Heart left ventricle (tissue), 16 donors: ENCODE data around the gene PIP5K1C. TPM values are rescaled to one million over a fixed set of nuclear protein-coding genes. Genes with fewer than 3 reads are reported as not detected.

ENCODE experiments used
- ATAC-seq, 4 donors: fragments of 200-7000 bp; cut with Tn5 transposase; one replicate each; pipeline ENCODE4 v1.9.1; 2020 to 2022; ENCODE audit warnings: moderate library complexity in 4 of 4, mild to moderate bottlenecking in 3 of 4, moderate number of reproducible peaks in 1 of 4
- DNase-seq, 5 donors: peaks; one replicate each; pipeline ENCODE4 v3.0.0-alpha.2; 2020
- H3K27ac ChIP-seq, 12 donors: fragments of 200-600 bp; sonication (generic) in 4 of 12; one replicate each; pipeline versions ENCODE4 v1.5.0 to v1.8.0; 2016 to 2022; ENCODE audit warnings: mild to moderate bottlenecking in 2 of 12
- H3K27me3 ChIP-seq, 9 donors: fragments of 200-600 bp; sonication (generic) in 2 of 9; one replicate each; pipeline versions ENCODE4 v1.5.1 to v1.8.0; 2016 to 2022; ENCODE audit warnings: mild to moderate bottlenecking in 3 of 9
- H3K36me3 ChIP-seq, 9 donors: fragments of 200-600 bp; sonication (generic) in 2 of 9; one replicate each; pipeline versions ENCODE4 v1.5.0 to v1.8.0; 2018 to 2022; ENCODE audit warnings: mild to moderate bottlenecking in 2 of 9
- H3K4me1 ChIP-seq, 12 donors: fragments of 200-600 bp; sonication (generic) in 4 of 12; one replicate each; pipeline versions ENCODE4 v1.5.0 to v1.8.0; 2016 to 2022; ENCODE audit warnings: mild to moderate bottlenecking in 3 of 12
- H3K4me3 ChIP-seq, 12 donors: fragments of 200-600 bp; sonication (generic) in 4 of 12; one replicate each; pipeline versions ENCODE4 v1.5.0 to v1.8.0; 2017 to 2022; ENCODE audit warnings: mild to moderate bottlenecking in 9 of 12, moderate library complexity in 4 of 12
- H3K9me3 ChIP-seq, 12 donors: fragments of 200-600 bp; sonication (generic) in 4 of 12; one replicate each; pipeline versions ENCODE4 v1.5.0 to v1.8.0; 2016 to 2022; ENCODE audit warnings: mild to moderate bottlenecking in 1 of 12
- CTCF ChIP-seq, 12 donors: fragments of 200-600 bp; sonication (generic) in 4 of 12; IDR thresholded peaks; one replicate each; pipeline versions ENCODE4 v1.5.0 to v1.8.0; 2018 to 2022; ENCODE audit warnings: antibody characterized with exemption in 12 of 12, mild to moderate bottlenecking in 5 of 12
- POLR2A ChIP-seq, 2 donors: fragments of 450-650 bp; IDR thresholded peaks; one replicate each; pipeline ENCODE4 v1.6.1; 2017; ENCODE audit warnings: antibody characterized with exemption in 2 of 2, mild to moderate bottlenecking in 2 of 2, moderate library complexity in 2 of 2
- WGBS, 4 donors: extraction: QIAGEN DNeasy Blood & Tissue Kit in 2 of 4; methylation state at CpG; one replicate each; pipeline versions ENCODE4 v1.1.5 to v1.1.7; 2013 to 2018; 5-methylcytosine and 5-hydroxymethylcytosine counted together
- intact Hi-C, 10 donors: fragments of 100-400 bp; cut with DNase I; formaldehyde crosslinking; loops; one replicate each; pipeline versions ENCODE4 v1.11.1 to v1.14.2; 2022
- polyA plus RNA-seq, 2 donors: library from polyadenylated mRNA; stranded (reverse); fragments of 200-250 nt; gene quantifications; one replicate each; pipeline ENCODE4 v1.2.3, GENCODE V29; 2013
- total RNA-seq, 9 donors: library from RNA; depleted of rRNA in 2 of 9; stranded (reverse); fragments of >200 nt in 2 of 9; fragmentation: NEBNext Ultra II Directional in 3 of 9; extraction: Animal tissue kit (Norgen Biotek cat#: 25700) in 3 of 9; gene quantifications; one replicate each; pipeline versions ENCODE4 v1.1.0 to v1.2.4, GENCODE V29; 2016 to 2023
- donor health status: ischemic (EF 13 %, LVEDD 7.1; RV severe dilation, severe dysfunction).
- donor health status: healthy with polysubstance abuse.
- donor health status: DM: no; HTN: yes; CAD: no.
- donor health status: DM: no; HTN: no; CAD: no.
- donor health status: ischemic (EF 25% LVEDD 6.9; RV normal size, moderate dysfunction).
- donor health status: ischemic (EF 25% LVEDD 5.7; RV mildly dilated, moderate dysfunction).
- donor health status: healthy.
- donor health status: DM: yes; HTN: yes; CAD: no.
- donor health status: ischemic (EF 35%, LVEDD 5.7; RV mildly dilated, moderate dysfunction).
- donor health status: nonischemic (EF 11% LVEDD 7.7; RV severe dilation, severe dysfunction).
- donor health status: DM: yes; HTN: yes; CAD: no.
- donor health status: PGD.
- donor health status: ischemic (EF 29% LVEDD 5.4; RV normal size, mild dysfunction).
- donor health status: nonischemic (EF 23%, LVEDD 6.1; RV moderate dilation, normal function).

PIP5K1C gene
- total and polyA plus RNA-seq, 11 donors, result 23.9 to 56.6 (median 36.3) TPM

- intact Hi-C loops, result no loop called here
- H3K27ac ChIP-seq, result peak overlapping the region; percentile 89 to 100 (median 99)
- WGBS, 4 donors, result 86 to 93% (median 90%) methylated on average over 6 to 8 of the region's 8 CpGs
- no peaks in the 10 kb centered on the region for H3K36me3 ChIP-seq
- ATAC-seq (no peak), DNase-seq (no peak)
- TF ChIP-seq POLR2A (IDR thresholded peaks at IDR 0.05) (no peak), CTCF (IDR thresholded peaks at IDR 0.05) (no peak)
- H3K4me3 ChIP-seq, result no peak overlapping the region
- peaks cover 0 to 67% (median 47%) of the 10 kb centered on the region in 12 donors for H3K4me1 ChIP-seq
- H3K9me3 ChIP-seq, result no peaks in the 10 kb centered on the region
- H3K27me3 ChIP-seq, result no peaks in the 10 kb centered on the region
Observed at GRCh38 chr19:3672575-3672948, 27.7 kb downstream of the PIP5K1C start.

GRCh38 chr19:3671680-3672574 lies 28.3 kb downstream of the PIP5K1C start:
- Histone ChIP-seq H3K27ac (peak overlapping the region; percentile 89 to 100 (median 99)), H3K4me1 (peaks cover 0 to 72% (median 48%) of the 10 kb centered on the region in 12 donors), H3K4me3 (peak overlapping the region in 10 of 12 donors; percentile 20 to 54 (median 42)), H3K36me3 (peaks cover 0 to 2% (median 0%) of the 10 kb centered on the region in 9 donors), H3K27me3 (no peaks in the 10 kb centered on the region), H3K9me3 (no peaks in the 10 kb centered on the region)
- peak in 3 of 4 donors; percentile 1 to 37 (median 2) for ATAC-seq
- DNase-seq, result peak in 3 of 5 donors; percentile 46 to 61 (median 59)
- TF ChIP-seq CTCF (IDR thresholded peaks at IDR 0.05) (peak in 8 of 12 donors; percentile 12 to 45 (median 28)), POLR2A (IDR thresholded peaks at IDR 0.05) (no peak)
- 45 to 63% (median 54%) methylated on average over 21 to 40 of the region's 40 CpGs for WGBS, 4 donors
- intact Hi-C loops, result loop anchor here in 3 of 10 donors (1.0 to 2.0 kb wide), 3 partner anchors 27 to 29 kb away; partner anchors contain the start of gene PIP5K1C (in 1 of the 3)

- peaks cover 0 to 81% (median 50%) of the 10 kb centered on the region in 12 donors for H3K4me1 ChIP-seq
- intact Hi-C loops, result loop anchor here in 5 of 10 donors (1.0 to 2.0 kb wide), 4 partner anchors 28 to 30 kb away; partner anchors contain the start of gene PIP5K1C (in 2 of the 5)
Observed at GRCh38 chr19:3670796-3671679, 29.2 kb downstream of the PIP5K1C start.

More at GRCh38 chr19:3670796-3671679, 29.2 kb downstream of the PIP5K1C start:
- peak overlapping the region; percentile 89 to 100 (median 99) for H3K27ac ChIP-seq
- H3K27me3 ChIP-seq, result no peaks in the 10 kb centered on the region
- H3K9me3 ChIP-seq, result no peaks in the 10 kb centered on the region
- peaks cover 0 to 5% (median 0%) of the 10 kb centered on the region in 9 donors for H3K36me3 ChIP-seq
- TF ChIP-seq POLR2A (IDR thresholded peaks at IDR 0.05) (peak in 1 of 2 donors; percentile 39), CTCF (IDR thresholded peaks at IDR 0.05) (no peak)
- DNase-seq (peak; percentile 88 to 92 (median 90)), ATAC-seq (peak; percentile 71 to 82 (median 78))
- H3K4me3 ChIP-seq, result peak overlapping the region in 11 of 12 donors; percentile 10 to 54 (median 42)
- 31 to 51% (median 41%) methylated on average over 24 to 45 of the region's 45 CpGs for WGBS, 4 donors
